ENCODE results near the gene SFI1. TPM values are rescaled to one million over a fixed set of nuclear protein-coding genes. Genes with fewer than 3 reads are reported as not detected.

Gene SFI1
- total and polyA plus RNA-seq, 2 experiments from 2014 or later, result 16.1 to 23.3 TPM

DNA sequence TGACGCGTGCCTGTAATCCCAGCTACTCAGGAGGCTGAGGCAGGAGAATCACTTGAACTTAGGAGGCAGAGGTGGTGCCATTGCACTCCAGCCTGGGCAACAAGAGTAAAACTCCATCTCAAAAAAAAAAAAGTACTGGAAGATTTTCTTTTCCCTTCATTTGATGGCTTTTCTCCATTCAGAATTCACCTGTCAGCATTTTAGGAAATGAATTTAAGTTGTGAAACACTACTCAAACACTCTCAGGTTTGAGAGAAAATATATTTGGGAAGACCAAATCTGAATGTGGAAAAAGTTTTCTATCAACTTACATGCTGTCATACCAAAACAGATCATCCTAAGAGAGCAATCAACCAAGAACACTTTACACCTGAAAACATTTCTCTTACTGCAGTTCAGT lies 9.4 kb upstream of the SFI1 start:
- 100% methylated on average over 2 of the region's 2 CpGs for WGBS (ENCODE audit: low lambda C conversion rate, missing lambda C conversion rate)
- H3K79me2 ChIP-seq, result peaks cover 81% of the 10 kb centered on the region
- no peak overlapping the region for H3K4me3 ChIP-seq
- H3K36me3 ChIP-seq (replicated peaks; ENCODE audit: insufficient read depth, low read depth), result peaks cover 3% of the 10 kb centered on the region
- no peaks in the 10 kb centered on the region for H3K9me2 ChIP-seq (replicated peaks; ENCODE audit: insufficient read depth)
- H2AFZ ChIP-seq, result no peak overlapping the region
- no peak overlapping the region for H3K27ac ChIP-seq
- H3K4me2 ChIP-seq, result no peak overlapping the region
- no peaks in the 10 kb centered on the region for H3K27me3 ChIP-seq
- no peak for DNase-seq (ENCODE audit: low spot score)
- H3K9me3 ChIP-seq (ENCODE audit: low read depth), result no peaks in the 10 kb centered on the region
- peaks cover 14% of the 10 kb centered on the region for H3K4me1 ChIP-seq (ENCODE audit: insufficient read depth)
- no peak for TF ChIP-seq EZH2 (IDR thresholded peaks at IDR 0.05; ENCODE audit: borderline replicate concordance)
- TF ChIP-seq EZH2phosphoT487 (IDR thresholded peaks at IDR 0.05; ENCODE audit: low read depth, severe bottlenecking, unreplicated experiment), result no peak
- no peak for TF ChIP-seq CTCF (IDR thresholded peaks at IDR 0.05; ENCODE audit: poor library complexity)
- peaks cover 5% of the 10 kb centered on the region for H4K20me1 ChIP-seq (ENCODE audit: insufficient read depth, poor library complexity, severe bottlenecking)

- no peaks in the 10 kb centered on the region for H3K27me3 ChIP-seq
- no peaks in the 10 kb centered on the region for H3K9me2 ChIP-seq (replicated peaks; ENCODE audit: insufficient read depth)
- H4K20me1 ChIP-seq (ENCODE audit: insufficient read depth, poor library complexity, severe bottlenecking), result peaks cover 5% of the 10 kb centered on the region
- H3K36me3 ChIP-seq (replicated peaks; ENCODE audit: insufficient read depth, low read depth), result peaks cover 3% of the 10 kb centered on the region
- H2AFZ ChIP-seq, result peak overlapping the region; percentile 92
- H3K4me1 ChIP-seq (ENCODE audit: insufficient read depth), result peaks cover 14% of the 10 kb centered on the region
- H3K27ac ChIP-seq, result peak overlapping the region; percentile 96
- H3K79me2 ChIP-seq, result peaks cover 70% of the 10 kb centered on the region
- no peak for DNase-seq (ENCODE audit: low spot score)
- no peaks in the 10 kb centered on the region for H3K9me3 ChIP-seq (ENCODE audit: low read depth)
- WGBS (ENCODE audit: low lambda C conversion rate, missing lambda C conversion rate), result 84% methylated on average over 6 of the region's 6 CpGs
- peak overlapping the region; percentile 97 for H3K4me2 ChIP-seq
- TF ChIP-seq EZH2phosphoT487 (IDR thresholded peaks at IDR 0.05; ENCODE audit: low read depth, severe bottlenecking, unreplicated experiment), result no peak
- no peak for TF ChIP-seq CTCF (IDR thresholded peaks at IDR 0.05; ENCODE audit: poor library complexity)
- TF ChIP-seq EZH2 (IDR thresholded peaks at IDR 0.05; ENCODE audit: borderline replicate concordance), result no peak
- peak overlapping the region; percentile 74 for H3K4me3 ChIP-seq
These were observed 7.9 kb upstream of the SFI1 start for GRCh38 chr22:31488346-31488883.

- Histone ChIP-seq H3K9me3 (ENCODE audit: low read depth) (no peaks in the 10 kb centered on the region), H4K20me1 (ENCODE audit: insufficient read depth, poor library complexity, severe bottlenecking) (peaks cover 5% of the 10 kb centered on the region), H3K79me2 (peaks cover 63% of the 10 kb centered on the region), H3K9me2 (replicated peaks; ENCODE audit: insufficient read depth) (no peaks in the 10 kb centered on the region), H3K36me3 (replicated peaks; ENCODE audit: insufficient read depth, low read depth) (peaks cover under 1% of the 10 kb centered on the region), H3K4me2 (peak overlapping the region; percentile 97), H2AFZ (peak overlapping the region; percentile 92), H3K27ac (peak overlapping the region; percentile 96), H3K4me3 (peak overlapping the region; percentile 74), H3K27me3 (no peaks in the 10 kb centered on the region), H3K4me1 (ENCODE audit: insufficient read depth) (peaks cover 14% of the 10 kb centered on the region)
- TF ChIP-seq CTCF (IDR thresholded peaks at IDR 0.05; ENCODE audit: poor library complexity) (no peak), EZH2 (IDR thresholded peaks at IDR 0.05; ENCODE audit: borderline replicate concordance) (no peak), EZH2phosphoT487 (IDR thresholded peaks at IDR 0.05; ENCODE audit: low read depth, severe bottlenecking, unreplicated experiment) (no peak)
- DNase-seq (ENCODE audit: low spot score), result peak; percentile 66
- WGBS (ENCODE audit: low lambda C conversion rate, missing lambda C conversion rate), result 2% methylated on average over 27 of the region's 61 CpGs
These were observed 7.2 kb upstream of the SFI1 start for GRCh38 chr22:31488988-31489617.

All from hepatocyte (in vitro differentiated cells).